Hematopoietic multipotent progenitor cell treated with erythropoietin and hydrocortisone succinate and interleukin-3 and kit ligand, for 4 days (in vitro differentiated cells): ENCODE results near the gene PLCL1.
"Not testable (repeated sequence)": the region's sequence is repeated elsewhere in the genome, so short reads cannot be mapped to it uniquely, and the experiment has no call there.

ENCODE experiments used
- DNase-seq: peaks from one replicate; pipeline ENCODE4 v3.0.0-alpha.2; 2015

PLCL1 gene

GRCh38 chr2:198136142-198136541, 331.7 kb downstream of the PLCL1 start:
- no peak for DNase-seq

- DNase-seq = no peak
These were observed 333.3 kb downstream of the PLCL1 start for GRCh38 chr2:198137733-198138132.

DNA sequence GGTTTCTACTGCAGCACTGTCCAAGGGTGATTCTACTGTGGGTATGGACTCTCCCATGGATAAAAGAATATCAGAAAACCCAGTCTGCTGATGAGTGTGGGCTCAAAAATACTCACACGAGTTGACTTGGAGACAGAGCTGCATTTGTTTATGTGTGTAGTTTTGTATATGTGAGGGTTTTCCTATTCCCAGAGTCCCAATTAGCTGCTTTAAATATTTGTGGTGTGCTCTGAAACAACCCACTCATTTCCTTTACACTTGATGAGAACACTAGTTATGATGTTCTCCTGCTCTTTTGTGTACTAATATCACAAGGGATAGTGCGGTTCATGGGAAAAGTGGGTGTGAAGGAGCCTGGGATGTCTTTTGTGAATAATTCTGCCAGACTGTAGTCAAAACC, 337.3 kb downstream of the PLCL1 start:
- no peak for DNase-seq

- DNase-seq = no peak
These were observed 338.8 kb downstream of the PLCL1 start for GRCh38 chr2:198143156-198143555.

DNA sequence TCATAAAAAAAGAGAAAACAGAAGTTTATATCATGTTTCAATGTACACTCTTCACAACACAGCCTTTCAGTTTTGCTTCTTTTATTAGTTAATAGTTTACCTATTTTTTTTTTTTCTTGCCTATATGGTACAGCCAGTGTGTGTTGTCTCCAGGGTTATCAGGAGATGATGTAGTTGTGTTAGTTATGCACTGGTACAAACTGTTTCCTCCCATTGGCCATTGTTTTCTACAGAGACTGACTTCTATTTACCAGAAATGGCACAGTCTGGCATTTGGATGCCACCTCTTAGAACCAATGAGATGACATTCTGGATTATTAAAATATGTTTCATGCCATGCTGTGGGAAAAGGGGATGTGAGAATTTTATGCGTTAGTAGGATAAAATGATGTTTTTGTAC, 339.4 kb downstream of the PLCL1 start:
- DNase-seq = no peak

- DNase-seq = peak; percentile 89
These were observed 340.3 kb downstream of the PLCL1 start for GRCh38 chr2:198144660-198145059.

GRCh38 chr2:198146346-198146940, 342.1 kb downstream of the PLCL1 start:
- DNase-seq = no peak

DNA sequence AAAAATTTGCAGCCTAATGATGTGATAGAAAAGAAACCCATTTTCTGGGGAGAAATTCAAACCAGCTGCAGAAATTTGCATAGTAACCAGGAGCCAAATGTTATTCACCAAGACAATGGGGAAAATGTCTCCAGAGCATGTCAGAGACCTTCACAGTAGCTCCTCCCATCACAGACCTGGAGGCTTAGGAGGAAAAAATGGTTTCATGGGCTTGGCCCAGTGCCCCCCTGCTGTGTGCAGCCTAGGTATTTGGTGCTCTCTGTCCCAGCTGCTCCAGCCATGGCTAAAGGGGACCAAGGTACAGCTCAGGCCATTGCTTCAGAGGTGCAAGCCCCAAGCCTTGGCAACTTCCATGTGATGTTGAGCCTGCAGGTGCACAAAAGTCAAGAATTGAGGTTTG, 352.9 kb downstream of the PLCL1 start:
- no peak for DNase-seq

DNA sequence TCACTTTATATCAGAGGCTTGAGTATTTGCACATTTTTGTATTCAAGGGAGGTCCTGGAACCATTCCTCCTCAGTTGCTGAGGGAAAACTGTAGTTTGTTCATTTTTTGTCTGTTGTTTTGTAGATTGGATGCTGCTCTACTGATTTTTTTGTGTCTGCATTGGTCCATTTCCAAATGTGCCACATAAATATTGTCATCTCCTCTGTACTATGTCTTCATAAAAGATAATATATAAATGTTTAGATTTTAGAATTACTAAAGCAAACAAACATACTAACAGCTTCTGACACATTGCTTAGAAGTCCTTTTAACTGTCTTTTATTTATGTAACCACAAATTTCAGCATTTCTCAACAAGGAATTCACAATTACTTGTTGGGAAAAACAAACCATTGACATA, 356.8 kb downstream of the PLCL1 start:
- no peak for DNase-seq

GRCh38 chr2:198162276-198162675, 357.9 kb downstream of the PLCL1 start:
- DNase-seq = no peak

- no peak for DNase-seq
These were observed 360.4 kb downstream of the PLCL1 start for GRCh38 chr2:198164843-198165242.

DNA sequence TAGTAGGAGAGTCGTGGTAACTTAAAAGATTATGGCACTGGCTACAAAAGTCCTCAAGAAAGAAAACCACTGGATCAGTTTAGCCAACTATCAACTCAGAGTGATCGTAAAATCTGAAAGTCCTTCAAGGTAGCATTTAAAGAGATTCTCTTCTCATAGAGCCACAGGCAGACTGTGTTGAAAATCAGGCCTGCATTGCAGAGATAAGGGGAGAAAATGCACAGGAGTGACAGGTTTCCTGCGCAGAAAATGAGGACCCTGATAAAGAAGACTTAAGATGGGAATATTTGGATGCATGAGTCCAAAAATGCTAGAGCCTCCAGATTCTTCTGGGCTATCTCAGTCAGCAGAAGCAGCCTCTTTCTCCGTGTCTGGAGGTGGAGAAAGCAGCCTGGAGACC, 360.9 kb downstream of the PLCL1 start:
- no peak for DNase-seq

GRCh38 chr2:198167346-198167745, 363.0 kb downstream of the PLCL1 start:
- DNase-seq = no peak

DNA sequence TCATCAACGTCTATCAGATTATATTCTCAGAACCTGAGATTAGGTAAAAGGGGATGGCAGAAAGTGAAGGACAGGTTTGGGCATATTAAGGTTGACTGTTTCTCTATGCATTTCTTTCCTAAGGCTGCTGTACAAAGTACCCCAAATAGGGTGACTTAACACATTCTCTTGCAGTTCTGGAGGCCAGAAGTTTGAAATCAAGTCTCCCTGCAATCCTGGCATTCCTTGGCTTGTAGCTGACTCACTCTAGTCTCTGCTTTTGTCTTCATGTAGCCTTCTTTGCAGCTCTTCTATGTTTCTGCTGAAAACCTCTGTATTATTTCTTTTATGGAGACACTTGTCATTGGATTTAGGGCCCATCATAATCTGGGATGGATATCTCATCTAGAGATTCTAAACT, 364.3 kb downstream of the PLCL1 start:
- DNase-seq = no peak

- no peak for DNase-seq
These were observed 368.8 kb downstream of the PLCL1 start for GRCh38 chr2:198173242-198173641.

DNA sequence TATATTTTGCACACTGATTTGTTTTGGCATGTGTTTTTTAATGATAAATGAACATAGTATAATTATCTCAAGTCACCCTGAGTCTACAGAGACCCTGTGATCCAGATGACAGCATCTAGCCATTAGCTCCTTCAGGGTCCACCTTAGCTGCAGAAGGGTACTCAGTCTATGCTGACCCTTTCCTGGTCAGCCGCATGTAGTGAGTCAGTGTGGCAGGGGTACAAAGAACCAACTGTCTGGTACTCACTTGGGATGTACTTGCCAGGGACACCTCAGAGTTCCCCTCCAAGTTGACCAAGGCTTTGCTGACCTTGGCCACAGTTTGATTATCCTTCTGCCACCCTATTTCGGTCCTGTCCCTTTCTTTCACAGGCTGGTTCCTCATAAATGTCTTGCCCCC, 369.5 kb downstream of the PLCL1 start:
- no peak for DNase-seq

DNA sequence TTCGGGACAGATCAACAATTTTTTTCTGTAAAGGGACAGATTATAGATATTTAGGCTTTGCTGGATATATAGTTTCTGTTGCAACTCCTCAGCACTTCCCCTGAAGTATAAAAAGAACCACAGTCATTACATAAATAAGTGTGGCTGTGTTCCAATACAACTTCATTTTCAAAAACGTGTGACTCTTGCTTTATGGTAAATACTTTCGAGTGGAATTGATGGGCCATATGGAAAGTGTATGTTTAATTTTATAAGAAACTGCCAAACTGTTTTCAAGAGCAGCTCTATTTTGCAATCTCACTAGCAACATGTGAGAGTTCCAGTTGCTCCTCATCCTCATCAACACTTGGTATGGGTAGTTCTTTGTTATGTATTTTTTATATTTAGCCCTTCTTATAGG, 370.9 kb downstream of the PLCL1 start:
- no peak for DNase-seq

DNA sequence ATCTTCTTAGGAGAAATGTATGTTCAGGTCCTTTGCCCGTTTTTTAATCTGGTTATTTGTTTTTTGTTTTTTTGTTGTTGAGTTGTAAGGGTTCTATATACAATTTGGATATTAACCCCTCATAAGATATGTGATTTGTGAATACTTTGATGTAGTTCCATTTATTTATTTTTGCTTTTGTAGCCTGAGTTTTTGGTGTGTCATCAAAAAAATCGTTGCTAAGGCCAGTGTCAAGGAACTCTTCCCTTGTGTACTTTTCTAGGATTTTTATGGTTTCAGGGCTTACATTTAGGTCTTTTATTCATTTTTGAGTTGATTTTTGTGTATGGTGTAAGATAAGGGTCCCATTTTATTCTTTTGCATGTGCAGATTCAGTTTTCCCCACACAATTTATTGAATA, 372.6 kb downstream of the PLCL1 start:
- DNase-seq = no peak

DNA sequence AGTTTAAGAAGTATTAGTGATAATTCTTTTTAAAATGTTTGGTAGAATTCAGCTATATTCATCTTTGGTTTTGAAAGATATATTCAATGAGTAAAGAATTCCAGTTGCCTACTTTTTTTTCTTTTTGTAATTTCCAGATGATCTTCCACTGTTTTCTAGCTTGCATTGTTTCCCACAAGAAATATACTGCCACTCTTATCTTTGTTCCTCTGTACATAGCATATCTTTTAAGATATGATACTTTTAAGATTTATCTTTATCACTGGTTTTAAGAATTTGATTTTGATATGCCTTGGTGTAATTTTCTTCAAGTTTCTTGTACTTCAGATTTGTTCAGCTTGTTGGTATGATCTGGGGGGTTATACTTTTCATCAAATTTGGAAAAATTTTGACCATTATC, 374.4 kb downstream of the PLCL1 start:
- DNase-seq = no peak

DNA sequence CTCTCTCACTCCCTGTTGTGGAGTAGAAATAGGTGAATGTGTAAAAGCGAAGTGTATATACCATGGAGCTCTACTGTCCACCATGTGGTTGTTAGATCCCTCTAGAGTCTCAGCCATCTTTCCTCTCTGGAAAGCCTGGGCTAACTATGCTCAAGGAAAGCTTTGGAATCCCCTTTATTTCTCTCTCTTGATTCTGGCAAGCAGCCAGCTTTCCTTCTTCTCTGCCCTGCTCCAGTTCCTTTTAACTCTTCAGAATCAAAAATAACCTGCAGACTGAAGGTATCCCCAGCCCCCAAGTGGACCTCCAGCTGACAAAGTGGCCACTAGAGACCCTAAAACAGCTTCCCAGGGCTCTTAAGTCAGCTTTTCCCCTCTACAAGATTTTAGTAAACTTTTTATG, 381.9 kb downstream of the PLCL1 start:
- DNase-seq = no peak

DNA sequence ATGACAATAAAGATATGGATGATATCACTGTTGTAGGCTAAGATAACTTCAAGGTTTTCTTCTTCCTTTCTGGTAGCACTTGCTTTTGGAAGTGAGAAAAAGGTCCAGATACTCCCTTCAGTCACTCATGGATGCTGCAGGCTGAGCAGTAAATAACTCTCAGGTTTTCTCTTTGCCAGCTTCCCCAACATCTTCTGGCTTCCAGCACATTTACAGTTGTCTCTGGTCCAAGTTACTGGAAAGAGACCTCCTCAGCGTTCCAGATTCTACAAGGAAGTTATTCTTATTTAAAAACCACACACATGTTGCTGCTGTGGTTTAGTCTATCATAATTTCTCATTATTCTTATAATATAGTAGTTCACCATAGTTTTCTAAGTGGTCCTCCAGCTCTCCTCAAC, 383.4 kb downstream of the PLCL1 start:
- DNase-seq = no peak

DNA sequence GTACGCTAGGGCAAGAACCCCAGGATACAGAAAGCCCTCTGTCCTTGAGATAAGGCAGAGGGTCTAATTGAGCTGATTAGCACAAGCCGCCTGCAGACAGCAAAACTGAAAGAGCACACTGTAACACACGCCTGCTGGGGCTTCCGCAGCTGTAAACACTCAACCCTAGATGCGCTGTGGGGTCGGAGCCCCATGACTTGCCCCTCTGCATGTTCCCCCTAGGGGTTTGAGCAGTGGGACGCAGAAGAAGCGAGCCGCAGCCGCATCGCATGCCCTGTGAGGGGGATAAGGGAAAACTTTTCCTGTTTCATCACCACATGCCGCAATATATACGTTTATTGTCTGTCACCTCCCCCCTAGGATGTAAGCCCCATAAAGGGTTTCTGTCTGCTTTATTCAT, 384.6 kb downstream of the PLCL1 start:
- DNase-seq = no peak

GRCh38 chr2:198191651-198192050, 387.3 kb downstream of the PLCL1 start:
- no peak for DNase-seq

DNA sequence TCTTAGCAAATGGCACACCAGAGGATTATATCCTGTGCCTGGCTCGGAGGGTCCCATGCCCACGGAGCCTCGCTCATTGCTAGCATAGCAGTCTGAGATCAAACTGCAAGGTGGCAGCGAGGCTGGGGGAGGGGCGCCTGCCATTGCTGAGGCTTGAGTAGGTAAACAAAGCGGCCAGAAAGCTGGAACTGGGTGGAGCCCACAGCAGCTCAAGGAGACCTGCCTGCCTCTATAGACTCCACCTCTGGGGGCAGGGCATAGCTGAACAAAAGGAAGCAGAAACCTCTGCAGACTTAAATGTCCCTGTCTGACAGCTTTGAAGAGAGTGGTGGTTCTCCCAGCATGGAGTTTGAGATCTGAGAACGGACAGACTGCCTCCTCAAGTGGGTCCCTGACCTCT, 392.2 kb downstream of the PLCL1 start:
- not testable (repeated sequence) for DNase-seq
